Neuronal stem cell (in vitro differentiated cells): ENCODE results near the gene SH3BGR.

Experiments
- DNase-seq: peaks from one replicate; pipeline ENCODE4 v3.0.0-alpha.2; 2013; ENCODE audit warnings: low spot score
- H2AFZ ChIP-seq: one replicate; pipeline ENCODE4 v1.6.1; 2013; ENCODE audit warnings: mild to moderate bottlenecking, low read length, inconsistent platforms
- H2AK5ac ChIP-seq: 2 replicates; pipeline ENCODE4 v1.6.1; 2013; ENCODE audit warnings: low read depth, mild to moderate bottlenecking, inconsistent platforms, low read length, moderate library complexity, mixed read lengths
- H2BK120ac ChIP-seq: 2 replicates; pipeline ENCODE4 v1.6.1; 2013; ENCODE audit warnings: low read depth, mild to moderate bottlenecking, inconsistent platforms, low read length, moderate library complexity, mixed read lengths
- H2BK12ac ChIP-seq: one replicate; pipeline ENCODE4 v1.6.1; 2013; ENCODE audit warnings: low read length, inconsistent platforms
- H2BK15ac ChIP-seq: 2 replicates; pipeline ENCODE4 v1.6.1; 2013; ENCODE audit warnings: mild to moderate bottlenecking, low read length, inconsistent platforms, mixed read lengths
- H2BK5ac ChIP-seq: one replicate; pipeline ENCODE4 v1.6.1; 2013; ENCODE audit warnings: inconsistent platforms, mild to moderate bottlenecking, low read length, moderate library complexity
- H3K14ac ChIP-seq: one replicate; pipeline ENCODE4 v1.6.1; 2013; ENCODE audit warnings: low read length, inconsistent platforms
- H3K18ac ChIP-seq: 2 replicates; pipeline ENCODE4 v1.6.1; 2013; ENCODE audit warnings: low read length, inconsistent platforms
- H3K23ac ChIP-seq: 2 replicates; pipeline ENCODE4 v1.6.1; 2013; ENCODE audit warnings: low read depth, mild to moderate bottlenecking, mixed read lengths, low read length, inconsistent platforms; ENCODE audit not compliant: poor library complexity
- H3K27ac ChIP-seq: replicated peaks from 3 replicates; pipeline ENCODE4 v1.5.1; 2013; ENCODE audit warnings: low read length, inconsistent platforms
- H3K27me3 ChIP-seq, 3 experiments: 2 replicates each; pipeline ENCODE4 v1.6.1; 2013; ENCODE audit warnings: low read length in 3 of 3, mild to moderate bottlenecking in 2 of 3, inconsistent platforms in 1 of 3, low read depth in 1 of 3, mixed read lengths in 1 of 3, moderate library complexity in 1 of 3; ENCODE audit not compliant: control insufficient read depth in 3 of 3, insufficient read depth in 3 of 3
- H3K36me3 ChIP-seq, 2 donors: replicated peaks in 1 of 2; 2 replicates each; pipeline ENCODE4 v1.6.1; 2013; ENCODE audit warnings: low read length in 2 of 2; ENCODE audit not compliant: control insufficient read depth in 2 of 2, insufficient read depth in 2 of 2
- H3K4ac ChIP-seq: 2 replicates; pipeline ENCODE4 v1.6.1; 2013; ENCODE audit warnings: inconsistent platforms, mild to moderate bottlenecking, low read length, moderate library complexity
- H3K4me1 ChIP-seq, 2 donors: 1 replicate in 1 of 2; 2 replicates in 1 of 2; pipeline ENCODE4 v1.6.1; 2013; ENCODE audit warnings: low read length in 2 of 2, low read depth in 1 of 2; ENCODE audit not compliant: control insufficient read depth in 2 of 2, insufficient read depth in 1 of 2
- H3K4me2 ChIP-seq: one replicate; pipeline ENCODE4 v1.6.1; 2013; ENCODE audit warnings: mild to moderate bottlenecking, low read length, inconsistent platforms; ENCODE audit not compliant: insufficient read depth, poor library complexity, severe bottlenecking
- H3K4me3 ChIP-seq, 2 donors: 2 replicates each; pipeline ENCODE4 v1.5.1; 2013; ENCODE audit warnings: low read length in 2 of 2, mild to moderate bottlenecking in 2 of 2, inconsistent platforms in 1 of 2, moderate library complexity in 1 of 2
- H3K79me1 ChIP-seq: one replicate; pipeline ENCODE4 v1.6.1; 2013; ENCODE audit warnings: low read depth, mild to moderate bottlenecking, inconsistent platforms, low read length, moderate library complexity
- H3K9ac ChIP-seq: one replicate; pipeline ENCODE4 v1.6.1; 2013; ENCODE audit warnings: mild to moderate bottlenecking, low read depth, low read length, inconsistent platforms; ENCODE audit not compliant: poor library complexity
- H3K9me3 ChIP-seq, 2 donors: replicated peaks in 1 of 2; 2 replicates each; pipeline versions ENCODE3 to v1.6.1; 2013; ENCODE audit warnings: low read length in 2 of 2, mild to moderate bottlenecking in 2 of 2, inconsistent platforms in 1 of 2, low read depth in 1 of 2, mixed read lengths in 1 of 2, moderate library complexity in 1 of 2; ENCODE audit not compliant: control insufficient read depth in 2 of 2, insufficient read depth in 1 of 2
- H4K8ac ChIP-seq: one replicate; pipeline ENCODE4 v1.6.1; 2013; ENCODE audit warnings: low read depth, mild to moderate bottlenecking, inconsistent platforms, low read length, moderate library complexity
- H4K91ac ChIP-seq: one replicate; pipeline ENCODE4 v1.6.1; 2013; ENCODE audit warnings: low read length, low read depth, mild to moderate bottlenecking, inconsistent platforms; ENCODE audit not compliant: poor library complexity
- WGBS, 2 donors: extraction: QIAGEN DNeasy Blood & Tissue Kit; methylation state at CpG; one replicate each; pipeline ENCODE4 v1.1.7; 2013; ENCODE audit warnings: missing lambda C conversion rate in 2 of 2, mixed read lengths in 1 of 2; ENCODE audit not compliant: insufficient read length in 2 of 2, insufficient replicate concordance in 1 of 2; ENCODE audit errors: extremely low coverage in 2 of 2; 5-methylcytosine and 5-hydroxymethylcytosine counted together

The SH3BGR gene

GRCh38 chr21:39453571-39454179 lies 1.9 kb downstream of the SH3BGR start:
- H3K9ac ChIP-seq: no peak overlapping the region
- no CpG with 5 or more reads among the region's 4 CpGs for WGBS, 2 donors
- no peaks in the 10 kb centered on the region for H3K27me3 ChIP-seq
- no peak for DNase-seq
- no peak overlapping the region for H2BK120ac ChIP-seq
- H3K4ac ChIP-seq: no peak overlapping the region
- no peaks in the 10 kb centered on the region for H3K36me3 ChIP-seq
- no peak overlapping the region for H2BK5ac ChIP-seq
- H2BK15ac ChIP-seq: no peak overlapping the region
- no peak overlapping the region for H3K27ac ChIP-seq
- no peak overlapping the region for H3K18ac ChIP-seq
- H3K9me3 ChIP-seq: no peaks in the 10 kb centered on the region
- no peak overlapping the region for H2AK5ac ChIP-seq
- H3K79me1 ChIP-seq: no peaks in the 10 kb centered on the region
- peaks cover 4 to 8% of the 10 kb centered on the region in 2 donors for H3K4me1 ChIP-seq
- H4K91ac ChIP-seq: no peak overlapping the region
- H3K4me2 ChIP-seq: no peak overlapping the region
- H2BK12ac ChIP-seq: no peak overlapping the region
- no peak overlapping the region for H3K4me3 ChIP-seq
- no peak overlapping the region for H3K14ac ChIP-seq
- H2AFZ ChIP-seq: no peak overlapping the region
- no peak overlapping the region for H4K8ac ChIP-seq
- H3K23ac ChIP-seq: no peak overlapping the region

GRCh38 chr21:39454949-39455668 lies 3.3 kb downstream of the SH3BGR start:
- Histone ChIP-seq H3K14ac (no peak overlapping the region), H4K91ac (no peak overlapping the region), H3K9me3 (no peaks in the 10 kb centered on the region), H3K23ac (no peak overlapping the region), H3K9ac (no peak overlapping the region), H2BK12ac (no peak overlapping the region), H3K4me2 (no peak overlapping the region), H2BK5ac (peak overlapping the region; percentile 58), H3K4me1 (peaks cover 4 to 8% of the 10 kb centered on the region in 2 donors), H2BK120ac (no peak overlapping the region), H3K27me3 (no peaks in the 10 kb centered on the region), H3K36me3 (no peaks in the 10 kb centered on the region), H2AK5ac (no peak overlapping the region), H2BK15ac (no peak overlapping the region), H3K27ac (no peak overlapping the region), H3K18ac (peak overlapping the region; percentile 53), H3K79me1 (no peaks in the 10 kb centered on the region), H2AFZ (no peak overlapping the region), H4K8ac (no peak overlapping the region), H3K4ac (no peak overlapping the region), H3K4me3 (no peak overlapping the region)
- no peak for DNase-seq
- WGBS, 2 donors: no CpG with 5 or more reads among the region's 6 CpGs

- H2BK5ac ChIP-seq: no peak overlapping the region
- no peak overlapping the region for H2BK12ac ChIP-seq
- no peak overlapping the region for H3K9ac ChIP-seq
- no peak overlapping the region for H3K18ac ChIP-seq
- no peak overlapping the region for H3K4me2 ChIP-seq
- no peak overlapping the region for H2BK15ac ChIP-seq
- peaks cover 2 to 8% of the 10 kb centered on the region in 2 donors for H3K4me1 ChIP-seq
- H2BK120ac ChIP-seq: no peak overlapping the region
- H2AFZ ChIP-seq: no peak overlapping the region
- no peaks in the 10 kb centered on the region for H3K79me1 ChIP-seq
- no peaks in the 10 kb centered on the region for H3K9me3 ChIP-seq
- no peak overlapping the region for H2AK5ac ChIP-seq
- H4K91ac ChIP-seq: no peak overlapping the region
- no peak for DNase-seq
- H3K4me3 ChIP-seq: no peak overlapping the region
- H3K27ac ChIP-seq: no peak overlapping the region
- H3K27me3 ChIP-seq: no peaks in the 10 kb centered on the region
- no peak overlapping the region for H4K8ac ChIP-seq
- H3K23ac ChIP-seq: no peak overlapping the region
- WGBS, 2 donors: no CpG with 5 or more reads among the region's 3 CpGs
- H3K4ac ChIP-seq: no peak overlapping the region
- no peak overlapping the region for H3K14ac ChIP-seq
- H3K36me3 ChIP-seq: no peaks in the 10 kb centered on the region
These were observed 4.9 kb downstream of the SH3BGR start for GRCh38 chr21:39456665-39457064.

GRCh38 chr21:39461419-39461818 lies 9.6 kb downstream of the SH3BGR start:
- Histone ChIP-seq H3K4ac (no peak overlapping the region), H3K9me3 (no peaks in the 10 kb centered on the region), H2BK5ac (no peak overlapping the region), H3K27me3 (no peaks in the 10 kb centered on the region), H3K14ac (no peak overlapping the region), H4K8ac (no peak overlapping the region), H3K4me2 (no peak overlapping the region), H3K79me1 (no peaks in the 10 kb centered on the region), H2AFZ (peak overlapping the region; percentile 34), H3K36me3 (no peaks in the 10 kb centered on the region), H2BK120ac (no peak overlapping the region), H2AK5ac (no peak overlapping the region), H2BK15ac (no peak overlapping the region), H3K4me1 (no peaks in the 10 kb centered on the region), H3K9ac (no peak overlapping the region), H4K91ac (no peak overlapping the region), H3K23ac (no peak overlapping the region), H3K27ac (no peak overlapping the region), H2BK12ac (no peak overlapping the region), H3K4me3 (no peak overlapping the region), H3K18ac (no peak overlapping the region)
- DNase-seq: no peak
- no CpG with 5 or more reads among the region's 3 CpGs for WGBS, 2 donors
